DMS53 (cell line): Measurements from ENCODE around the gene TMEM117.
A peak's percentile ranks its signal among the peaks of the same experiment; 100 is the strongest.
"Not testable (repeated sequence)": the region's sequence is repeated elsewhere in the genome, so short reads cannot be mapped to it uniquely, and the experiment has no call there.

Experiments
- DNase-seq: peaks from one replicate; lab custom pipeline; 2025; lab: John Stamatoyannopoulos, UW

The TMEM117 gene

DNA sequence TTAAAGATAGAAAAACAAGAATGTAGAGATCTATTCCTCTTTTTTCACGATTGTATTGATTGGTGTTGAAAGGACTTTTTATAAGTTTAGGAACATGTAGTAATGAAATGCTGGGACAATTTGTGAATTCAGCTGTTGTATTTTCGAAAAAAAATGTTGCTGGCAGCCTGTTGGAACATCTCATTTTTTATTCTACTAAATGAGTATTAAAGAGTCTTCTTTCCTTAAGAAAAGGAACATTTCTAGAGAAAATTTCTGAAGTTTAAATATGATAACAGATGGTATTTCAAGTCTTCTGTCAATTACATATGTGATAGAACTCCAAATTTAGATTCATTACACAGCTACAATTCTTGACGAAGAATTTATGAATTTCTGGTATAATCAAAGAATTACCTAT, 189.6 kb downstream of the TMEM117 start:
- DNase-seq, result no peak

- no peak for DNase-seq
These were observed 190.2 kb downstream of the TMEM117 start for GRCh38 chr12:44026046-44026445.

- not testable (repeated sequence) for DNase-seq
These were observed 191.0 kb downstream of the TMEM117 start for GRCh38 chr12:44026926-44027325.

DNA sequence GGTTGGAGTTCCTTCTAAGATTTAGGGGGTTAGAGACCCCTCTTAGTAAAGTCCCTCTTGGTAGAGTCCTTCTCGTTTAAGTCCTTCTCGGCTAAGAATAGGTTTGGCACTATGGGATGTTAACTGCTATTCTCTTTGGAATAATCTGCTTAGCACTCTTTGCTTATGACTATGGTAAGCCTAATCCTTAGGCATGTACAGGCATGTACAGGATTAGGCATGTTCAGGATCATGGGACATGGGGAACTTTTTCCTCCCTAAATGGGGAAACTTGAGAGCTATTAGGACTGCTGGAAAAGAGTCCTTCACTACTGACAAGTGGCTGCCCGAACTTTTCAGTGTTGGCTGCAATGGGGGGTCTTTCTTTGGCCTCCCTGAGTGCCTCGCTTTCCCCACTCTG, 193.3 kb downstream of the TMEM117 start:
- no peak for DNase-seq

- DNase-seq, result peak; percentile 23
These were observed 195.7 kb downstream of the TMEM117 start for GRCh38 chr12:44031472-44032185.

- no peak for DNase-seq
These were observed 199.0 kb downstream of the TMEM117 start for GRCh38 chr12:44034906-44035305.

GRCh38 chr12:44036875-44037443, 201.1 kb downstream of the TMEM117 start:
- DNase-seq, result no peak

GRCh38 chr12:44038411-44038810, 202.5 kb downstream of the TMEM117 start:
- DNase-seq, result no peak

- peak; percentile 37 for DNase-seq
These were observed 208.6 kb downstream of the TMEM117 start for GRCh38 chr12:44044491-44044890.

GRCh38 chr12:44046732-44047417, 211.0 kb downstream of the TMEM117 start:
- DNase-seq, result no peak

- DNase-seq, result no peak
These were observed 216.7 kb downstream of the TMEM117 start for GRCh38 chr12:44052554-44052953.

DNA sequence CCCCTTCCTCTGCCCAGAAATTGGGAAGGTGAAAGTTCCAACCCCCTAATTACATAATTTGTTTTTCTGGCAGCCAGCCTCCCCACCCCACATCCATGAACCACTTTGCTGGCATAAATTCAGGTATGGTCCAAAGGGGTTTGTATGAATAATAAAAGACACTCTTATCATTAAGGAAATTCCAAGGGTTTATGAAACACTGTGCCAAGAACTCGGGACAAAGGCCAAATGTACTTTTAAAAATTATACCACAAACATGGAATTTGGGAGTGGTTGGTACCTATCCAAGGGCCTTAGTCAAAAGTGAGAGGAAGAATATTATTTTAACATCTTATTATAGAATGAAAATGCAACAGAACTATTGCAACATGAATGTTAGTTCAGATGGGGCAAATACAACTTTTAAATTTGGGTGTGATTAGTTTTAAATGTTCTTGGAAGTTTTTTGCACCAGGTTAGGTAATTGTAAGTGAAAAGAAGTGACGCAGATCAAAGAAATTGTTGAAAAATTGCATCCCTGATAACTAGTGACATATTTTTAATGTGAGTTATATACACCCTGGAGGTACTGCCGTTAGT, 217.8 kb downstream of the TMEM117 start:
- DNase-seq, result no peak

- DNase-seq, result no peak
These were observed 218.4 kb downstream of the TMEM117 start for GRCh38 chr12:44054281-44054680.

DNA sequence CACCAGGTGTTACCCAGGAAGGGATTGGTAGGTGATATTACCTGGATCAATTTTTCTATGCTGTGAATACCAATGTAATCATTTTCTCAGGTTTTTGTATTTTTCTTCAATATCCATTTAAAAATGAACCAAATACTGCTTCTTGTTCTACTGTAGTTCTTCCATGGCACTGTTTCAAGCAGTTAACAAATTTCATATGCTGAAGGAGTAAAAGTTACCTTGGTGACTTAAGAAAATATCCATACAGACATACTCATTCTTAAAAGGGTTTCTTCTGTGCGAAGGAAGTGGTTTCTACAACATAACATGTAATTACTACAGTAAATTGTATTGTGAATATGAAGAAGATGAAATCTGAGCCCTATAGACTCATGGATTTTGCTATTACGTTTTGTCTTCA, 222.5 kb downstream of the TMEM117 start:
- DNase-seq, result no peak

DNA sequence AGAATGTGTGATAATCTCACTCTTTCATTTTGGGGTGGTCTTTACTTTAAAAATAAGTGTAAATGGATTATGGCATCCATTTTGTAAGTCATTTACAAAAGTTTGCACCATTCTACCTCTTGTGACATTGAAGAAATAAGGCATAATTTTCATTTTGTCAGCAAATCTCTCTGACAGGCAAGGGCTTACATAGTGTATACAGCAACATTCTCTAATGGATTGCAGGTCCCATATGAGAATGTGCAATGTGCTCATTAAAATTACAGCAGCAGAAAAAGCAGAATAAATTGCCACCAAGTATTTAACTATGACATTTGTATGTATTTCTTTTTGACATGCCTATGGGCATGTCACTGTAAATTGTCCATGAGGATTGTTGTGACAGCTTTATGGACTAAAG, 223.6 kb downstream of the TMEM117 start:
- no peak for DNase-seq

DNA sequence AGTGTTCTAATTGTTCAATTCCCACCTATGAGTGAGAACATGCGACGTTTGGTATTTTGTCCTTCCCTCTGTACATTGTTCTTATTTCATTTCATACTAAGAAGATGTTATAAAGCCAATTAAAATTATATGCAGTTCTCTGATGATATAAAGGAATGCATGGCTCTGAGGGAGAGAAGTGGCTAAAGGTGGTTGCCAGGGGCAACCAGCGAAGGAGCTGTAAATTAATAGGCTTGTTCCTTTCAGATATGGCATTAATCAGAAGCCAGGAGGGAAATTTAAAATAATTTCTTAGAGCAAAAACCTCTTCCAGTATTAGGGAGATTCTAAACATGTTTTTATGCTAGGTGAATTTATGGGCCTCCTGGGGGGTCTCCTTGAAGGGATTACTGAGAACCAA, 227.8 kb downstream of the TMEM117 start:
- DNase-seq, result no peak

DNA sequence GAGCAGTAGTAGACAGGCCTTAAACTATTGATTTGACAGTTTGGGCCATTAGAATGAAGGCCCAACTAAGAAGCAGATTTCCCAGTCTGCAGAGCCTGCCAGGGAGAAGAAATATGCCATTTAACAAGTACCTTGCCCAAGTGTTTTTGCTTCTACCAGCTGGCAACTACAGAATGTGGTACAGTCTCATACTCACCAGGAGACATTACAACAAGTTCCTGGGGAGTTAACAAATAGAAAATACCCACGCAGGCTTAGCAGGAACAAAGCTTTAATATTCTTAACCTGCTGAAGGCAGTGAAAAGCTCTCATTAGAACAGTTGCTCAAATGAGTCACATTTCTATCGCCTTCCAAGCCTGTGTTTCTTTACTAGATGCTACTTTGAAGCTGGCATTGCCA, 241.0 kb downstream of the TMEM117 start:
- peak; percentile 34 for DNase-seq

DNA sequence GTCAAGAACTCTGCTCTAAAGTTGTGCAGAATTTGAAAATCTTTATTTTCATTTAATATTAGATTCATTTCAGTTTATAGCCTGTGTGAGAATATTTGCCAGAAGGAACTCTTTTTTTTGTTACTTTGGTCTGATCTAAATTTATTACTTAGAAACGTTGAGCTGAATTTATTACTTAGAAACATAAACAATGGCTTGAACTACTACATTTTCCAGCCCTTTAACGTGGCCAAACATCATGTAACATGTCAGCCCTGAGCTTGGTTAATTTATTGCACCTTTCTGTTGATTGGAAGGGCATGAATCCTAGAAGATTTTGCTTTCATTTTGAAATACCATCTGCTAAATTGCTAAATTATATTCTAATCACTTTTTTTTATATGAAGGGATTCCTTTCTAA, 241.4 kb downstream of the TMEM117 start:
- DNase-seq, result no peak

DNA sequence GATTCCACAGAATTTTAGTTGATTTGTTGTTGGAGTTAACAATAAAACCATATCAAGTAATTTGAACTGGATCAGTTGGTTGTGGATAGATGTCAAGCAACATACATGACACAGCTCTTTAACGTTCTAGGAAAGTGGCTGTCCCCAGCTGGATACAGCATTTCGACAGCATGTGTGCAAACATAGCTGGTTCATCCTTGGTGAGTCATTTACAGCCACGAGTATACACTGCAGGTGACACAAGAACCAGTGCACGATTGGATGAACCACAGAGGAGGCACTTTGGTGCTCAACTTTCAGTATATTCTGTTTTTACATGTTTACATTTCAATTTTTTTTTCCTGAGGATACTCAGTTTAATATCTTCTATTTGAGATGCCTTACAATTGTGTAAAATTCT, 242.4 kb downstream of the TMEM117 start:
- DNase-seq, result peak; percentile 99

- no peak for DNase-seq
These were observed 252.8 kb downstream of the TMEM117 start for GRCh38 chr12:44088647-44089046.

DNA sequence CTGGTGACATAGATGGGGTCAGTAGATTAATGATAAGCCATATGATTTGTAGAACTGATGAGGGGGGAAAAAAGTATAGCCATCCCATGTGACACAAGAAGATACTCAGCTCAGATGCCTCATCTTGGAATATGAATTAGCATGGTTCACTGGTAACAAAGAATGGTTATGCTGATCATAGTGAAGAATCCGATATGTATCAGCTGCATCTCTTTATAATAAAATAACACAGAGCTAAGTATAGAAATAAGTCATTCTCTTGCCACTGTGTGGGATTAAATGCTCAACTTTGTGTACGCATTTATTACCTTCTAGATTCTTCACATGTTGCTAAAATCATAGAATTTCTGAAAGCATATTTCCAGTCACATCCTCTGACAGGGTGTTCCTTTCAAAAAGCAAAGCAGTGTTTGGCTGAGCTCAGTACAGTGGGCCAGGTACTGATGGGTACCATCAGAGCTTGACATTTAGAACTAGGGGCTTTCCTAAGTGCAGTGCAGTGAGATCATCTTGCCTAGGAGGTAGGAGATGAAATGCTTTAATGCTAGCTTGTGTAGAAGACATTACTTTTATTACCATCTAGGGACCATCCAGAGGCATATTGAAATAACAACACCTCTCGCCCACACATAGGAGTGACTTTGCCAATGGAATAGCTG, 256.2 kb downstream of the TMEM117 start:
- DNase-seq, result no peak

- DNase-seq, result no peak
These were observed 262.9 kb downstream of the TMEM117 start for GRCh38 chr12:44098786-44099185.

DNA sequence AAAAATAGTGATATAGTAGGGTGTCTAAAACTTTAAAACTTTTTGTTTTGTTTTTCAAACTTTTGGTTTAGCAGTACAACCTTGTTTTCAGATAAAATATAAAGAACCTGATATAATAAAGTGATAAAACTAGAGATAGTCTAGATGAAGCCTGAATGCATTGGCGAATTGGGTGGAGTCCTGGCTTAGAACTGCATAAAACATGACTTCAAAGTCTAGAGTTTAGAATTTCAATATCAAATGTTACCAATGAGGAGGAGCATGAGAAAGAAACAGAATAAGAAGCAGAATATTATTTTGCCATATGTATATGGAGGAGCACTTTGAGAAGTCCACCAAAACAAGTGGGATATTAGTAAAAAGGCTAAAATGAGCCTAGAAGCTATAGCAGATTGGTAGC, 263.6 kb downstream of the TMEM117 start:
- DNase-seq, result no peak
